Ovary (tissue), 9 donors: ENCODE data around the gene GMPR. TPM values are rescaled to one million over a fixed set of nuclear protein-coding genes. Genes with fewer than 3 reads are reported as not detected.
A peak's percentile ranks its signal among the peaks of the same experiment; 100 is the strongest.

Experiments
- DNase-seq, 5 donors: peaks; one replicate each; pipeline ENCODE4 v3.0.0-alpha.2; 2019 to 2020
- H3K27ac ChIP-seq, 2 donors: fragments of 200-600 bp; one replicate each; pipeline versions ENCODE4 v1.5.1 to v1.8.0; 2019 to 2022
- H3K27me3 ChIP-seq: fragments of 200-600 bp; one replicate; pipeline ENCODE4 v1.8.0; 2022
- H3K36me3 ChIP-seq: fragments of 200-600 bp; sonication (generic); one replicate; pipeline ENCODE4 v1.5.1; 2019
- H3K4me1 ChIP-seq: one replicate; pipeline ENCODE4 v1.8.1; 2013; ENCODE audit warnings: mild to moderate bottlenecking, moderate library complexity; ENCODE audit not compliant: insufficient read depth
- H3K4me3 ChIP-seq: fragments of 200-600 bp; sonication (generic); one replicate; pipeline ENCODE4 v1.5.1; 2017
- H3K9me3 ChIP-seq, 2 donors: fragments of 200-600 bp in 1 of 2; sonication (generic) in 1 of 2; one replicate each; pipeline versions ENCODE4 v1.5.1 to v1.8.1; 2013 to 2019; ENCODE audit warnings: mild to moderate bottlenecking in 1 of 2, moderate library complexity in 1 of 2
- EP300 ChIP-seq: sonication (generic); formaldehyde crosslinking; IDR thresholded peaks from one replicate; pipeline ENCODE4 v1.6.1; 2017; ENCODE audit warnings: antibody characterized with exemption
- POLR2A ChIP-seq: fragments of 450-650 bp; IDR thresholded peaks from one replicate; pipeline ENCODE4 v1.6.1; 2017; ENCODE audit warnings: antibody characterized with exemption, mild to moderate bottlenecking, moderate library complexity
- WGBS, 3 donors: extraction: QIAGEN DNeasy Blood & Tissue Kit in 1 of 3; methylation state at CpG; one replicate each; pipeline versions ENCODE4 v1.1.5 to v1.1.7; 2013 to 2017; 5-methylcytosine and 5-hydroxymethylcytosine counted together
- intact Hi-C, 4 donors: fragments of 100-400 bp; cut with DNase I; formaldehyde crosslinking; loops; one replicate each; pipeline versions ENCODE4 v1.11.0 to v1.15.1; 2022 to 2023
- polyA plus RNA-seq, 2 donors: library from polyadenylated mRNA; stranded (reverse); fragments of 200-250 nt in 1 of 2; fragments of 350-450 nt in 1 of 2; fragmentation: Illumina TruSeq in 1 of 2; extraction: RNeasy Lipid Tissue Mini Kit (QIAGEN cat#74804) in 1 of 2; gene quantifications; one replicate each; pipeline ENCODE4 v1.2.3, GENCODE V29; 2013 to 2014
- total RNA-seq, 7 donors: library from RNA; depleted of rRNA in 2 of 7; stranded (reverse); fragments of >200 nt in 2 of 7; fragmentation: NEBNext Ultra II Directional in 3 of 7; extraction: Animal tissue kit (Norgen Biotek cat#: 25700) in 3 of 7; gene quantifications; one replicate each; pipeline versions ENCODE4 v1.1.0 to v1.2.4, GENCODE V29; 2016 to 2023
- TF ChIP-seq, protein P1 (sequence below), 3 donors: fragments of 450-650 bp in 2 of 3; fragments of 200-600 bp in 1 of 3; IDR thresholded peaks; one replicate each; pipeline versions ENCODE4 v1.5.1 to v1.8.0; 2016 to 2022; ENCODE audit warnings: antibody characterized with exemption in 3 of 3, mild to moderate bottlenecking in 1 of 3
- donor health status: DM: no; HTN: no; CAD: no; lungs with moderate emphysema.
- donor health status: DM: no; HTN: no; CAD: no.
- donor health status: Bipolar disorder and iron deficiency.
- donor health status: DM: yes; HTN: yes; CAD: no.
- donor health status: DM: no; HTN: no; CAD: no.
- donor health status: DM: yes; HTN: yes; CAD: no.

The GMPR gene
- total and polyA plus RNA-seq, 9 donors, result 18.6 to 50.2 (median 35.1) TPM

DNA sequence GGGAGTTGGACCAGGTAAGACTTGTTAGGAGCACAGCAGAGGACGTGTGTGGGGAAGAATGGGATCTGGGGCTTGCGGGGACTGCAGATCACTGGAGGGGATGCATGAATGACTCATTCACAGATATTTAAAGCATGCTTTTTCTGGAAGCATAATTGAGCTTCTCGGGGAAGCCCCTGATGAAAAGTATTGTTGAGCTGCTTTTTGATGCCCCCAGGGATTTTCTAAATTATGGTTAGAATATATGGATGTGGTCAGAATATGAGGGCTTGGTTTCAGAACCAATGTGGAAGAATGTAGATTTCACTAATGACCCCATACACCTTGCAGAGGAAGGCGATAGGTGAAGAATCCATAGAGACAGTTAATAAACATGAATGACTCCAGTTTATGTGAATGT is 36.1 kb downstream of the GMPR start:
- no peak for TF ChIP-seq POLR2A
- TF ChIP-seq EP300, result no peak
- TF ChIP-seq, protein P1, sequence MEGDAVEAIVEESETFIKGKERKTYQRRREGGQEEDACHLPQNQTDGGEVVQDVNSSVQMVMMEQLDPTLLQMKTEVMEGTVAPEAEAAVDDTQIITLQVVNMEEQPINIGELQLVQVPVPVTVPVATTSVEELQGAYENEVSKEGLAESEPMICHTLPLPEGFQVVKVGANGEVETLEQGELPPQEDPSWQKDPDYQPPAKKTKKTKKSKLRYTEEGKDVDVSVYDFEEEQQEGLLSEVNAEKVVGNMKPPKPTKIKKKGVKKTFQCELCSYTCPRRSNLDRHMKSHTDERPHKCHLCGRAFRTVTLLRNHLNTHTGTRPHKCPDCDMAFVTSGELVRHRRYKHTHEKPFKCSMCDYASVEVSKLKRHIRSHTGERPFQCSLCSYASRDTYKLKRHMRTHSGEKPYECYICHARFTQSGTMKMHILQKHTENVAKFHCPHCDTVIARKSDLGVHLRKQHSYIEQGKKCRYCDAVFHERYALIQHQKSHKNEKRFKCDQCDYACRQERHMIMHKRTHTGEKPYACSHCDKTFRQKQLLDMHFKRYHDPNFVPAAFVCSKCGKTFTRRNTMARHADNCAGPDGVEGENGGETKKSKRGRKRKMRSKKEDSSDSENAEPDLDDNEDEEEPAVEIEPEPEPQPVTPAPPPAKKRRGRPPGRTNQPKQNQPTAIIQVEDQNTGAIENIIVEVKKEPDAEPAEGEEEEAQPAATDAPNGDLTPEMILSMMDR (IDR thresholded peaks at IDR 0.05), result no peak
- DNase-seq, result no peak
- intact Hi-C loops, result no loop called here
- Histone ChIP-seq H3K9me3 (no peaks in the 10 kb centered on the region), H3K4me3 (no peak overlapping the region), H3K27ac (no peak overlapping the region), H3K27me3 (no peaks in the 10 kb centered on the region), H3K4me1 (peaks cover 2% of the 10 kb centered on the region), H3K36me3 (no peaks in the 10 kb centered on the region)
- 77 to 93% (median 78%) methylated on average over 4 of the region's 4 CpGs for WGBS, 3 donors

DNA sequence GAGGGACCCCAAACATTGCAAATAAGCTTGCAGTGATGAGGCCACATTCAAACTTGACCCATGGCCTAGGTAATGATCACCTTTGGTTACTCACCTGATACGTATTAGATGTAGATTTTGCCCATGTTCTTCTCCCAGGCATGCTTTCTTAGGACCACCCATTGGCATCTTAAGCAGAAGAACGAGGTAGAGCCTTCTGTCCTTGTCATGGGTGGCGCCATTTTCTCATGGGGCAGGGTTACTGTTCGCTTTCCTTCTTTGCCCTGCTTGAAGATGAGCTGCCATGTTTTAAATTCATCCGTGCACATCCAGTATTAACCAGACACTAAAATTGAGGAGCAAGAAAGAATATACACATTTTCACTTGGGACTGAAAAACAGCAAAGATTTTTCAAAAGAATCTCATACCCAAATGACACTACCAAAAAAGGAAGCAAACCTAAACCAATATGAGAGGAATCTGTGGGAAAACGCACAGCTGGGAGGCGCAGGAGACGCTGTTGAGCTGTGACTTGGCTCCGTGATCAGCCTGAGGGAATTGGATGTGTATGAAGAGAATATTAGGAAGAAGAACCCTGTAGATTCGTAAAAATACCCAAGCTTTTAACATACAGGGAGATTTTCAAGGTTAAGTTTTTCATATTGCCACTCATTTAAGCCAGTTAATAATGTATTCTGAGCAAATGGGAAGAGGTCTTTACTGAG is 36.6 kb downstream of the GMPR start:
- Histone ChIP-seq H3K27me3 (no peaks in the 10 kb centered on the region), H3K4me1 (peaks cover 2% of the 10 kb centered on the region), H3K4me3 (no peak overlapping the region), H3K9me3 (no peaks in the 10 kb centered on the region), H3K27ac (no peak overlapping the region), H3K36me3 (no peaks in the 10 kb centered on the region)
- TF ChIP-seq EP300 (no peak), POLR2A (no peak)
- TF ChIP-seq, protein P1 (IDR thresholded peaks at IDR 0.05), result no peak
- DNase-seq, result no peak
- 91 to 97% (median 94%) methylated on average over 10 of the region's 10 CpGs for WGBS, 3 donors
- intact Hi-C loops, result no loop called here

DNA sequence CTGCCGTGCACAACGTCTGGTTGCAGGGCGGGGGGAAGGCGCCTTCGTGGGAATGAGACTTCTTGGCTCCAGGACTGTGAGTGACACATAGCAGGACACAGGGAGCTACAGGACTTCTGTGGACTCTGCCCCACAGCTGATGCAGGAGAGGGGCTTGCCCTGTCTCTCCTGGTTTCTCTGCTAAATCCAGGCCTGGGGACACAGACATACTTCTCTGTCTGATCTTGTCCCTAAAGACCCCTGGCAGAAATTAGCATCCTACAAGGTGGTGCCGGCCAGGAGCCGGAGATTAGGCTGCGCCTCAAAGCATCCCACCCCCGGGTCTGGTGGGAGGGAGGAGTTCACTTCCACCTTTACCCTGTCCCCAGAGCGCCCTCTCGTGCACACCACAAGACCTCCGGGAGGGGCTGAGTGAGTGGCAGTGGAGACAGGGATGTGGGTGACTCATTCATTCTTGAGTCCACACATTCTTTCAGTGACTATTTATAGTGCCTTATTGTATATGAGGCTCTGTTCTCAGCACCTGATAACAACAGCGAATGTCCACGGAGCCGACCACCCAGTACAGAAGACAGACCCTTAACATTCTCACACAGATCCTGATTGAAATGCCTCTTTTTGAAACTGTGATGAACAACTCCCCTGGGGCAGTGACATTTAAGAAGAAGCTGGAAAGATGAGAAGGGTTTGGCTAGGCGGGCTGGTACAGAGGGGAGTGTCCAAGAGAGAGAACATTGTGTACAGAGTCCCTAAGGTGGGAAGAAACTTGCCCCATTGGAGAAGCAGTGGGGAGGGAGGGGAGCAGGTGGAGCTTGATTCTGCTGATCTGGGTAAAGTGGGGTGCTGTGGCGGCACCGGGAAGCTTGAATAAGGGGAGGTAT is 39.0 kb downstream of the GMPR start:
- Histone ChIP-seq H3K4me3 (no peak overlapping the region), H3K4me1 (peaks cover 2% of the 10 kb centered on the region), H3K9me3 (no peaks in the 10 kb centered on the region), H3K27me3 (no peaks in the 10 kb centered on the region), H3K27ac (peak overlapping the region; percentile 5 to 43), H3K36me3 (no peaks in the 10 kb centered on the region)
- no peak for TF ChIP-seq EP300
- TF ChIP-seq, protein P1 (IDR thresholded peaks at IDR 0.05), result peak in 2 of 3 donors; percentile 15 to 18
- intact Hi-C loops, result no loop called here
- DNase-seq, result peak; percentile 70 to 79 (median 75)
- 30 to 38% (median 36%) methylated on average over 18 of the region's 18 CpGs for WGBS, 3 donors

- peak overlapping the region in 1 of 2 donors; percentile 43 for H3K27ac ChIP-seq
- WGBS, 3 donors, result 79 to 85% (median 84%) methylated on average over 10 of the region's 10 CpGs
- TF ChIP-seq, protein P1 (IDR thresholded peaks at IDR 0.05), result no peak
- TF ChIP-seq EP300 (no peak), POLR2A (no peak)
- H3K4me1 ChIP-seq, result peaks cover 2% of the 10 kb centered on the region
- no peak for DNase-seq
- no peaks in the 10 kb centered on the region for H3K27me3 ChIP-seq
- intact Hi-C loops, result no loop called here
- H3K4me3 ChIP-seq, result no peak overlapping the region
- no peaks in the 10 kb centered on the region for H3K36me3 ChIP-seq
- H3K9me3 ChIP-seq, result no peaks in the 10 kb centered on the region
Measured at GRCh38 chr6:16278048-16278724, 39.8 kb downstream of the GMPR start.
